Measurements from ENCODE around the gene SIDT1.

SIDT1 gene

GRCh38 chr3:113531826-113532697 lies at the start of gene SIDT1:
Gene SIDT1 (plus strand): TSS chr3:113532555. CDS start chr3:113533022, 467 bp downstream.
- Histone ChIP-seq H3K27me3 (ENCODE audit: insufficient read depth, low read depth) (no peaks in the 10 kb centered on the region; the same call in 1 of the 2 replicates), H3K9ac (peak within 1 kb of the TSS; percentile 43; the same call in 1 of the 2 replicates), H3K27ac (peak within 1 kb of the TSS; percentile 31), H2AFZ (ENCODE audit: low read depth) (peak within 1 kb of the TSS; percentile 96), H3K36me3 (ENCODE audit: insufficient read depth) (no peaks in the 10 kb centered on the region), H3K4me1 (ENCODE audit: low read depth, poor library complexity, severe bottlenecking) (peaks cover 11% of the 10 kb centered on the region), H3K4me2 (peak within 1 kb of the TSS; percentile 80), H3K4me3 (IDR thresholded peaks at IDR 0.05; ENCODE audit: insufficient read depth, low read depth, low read length) (peak within 1 kb of the TSS; percentile 89), H3K79me2 (ENCODE audit: insufficient read depth, low read depth) (no peaks in the 10 kb centered on the region), H4K20me1 (ENCODE audit: insufficient read depth) (no peaks in the 10 kb centered on the region)
- TF ChIP-seq, protein P1, sequence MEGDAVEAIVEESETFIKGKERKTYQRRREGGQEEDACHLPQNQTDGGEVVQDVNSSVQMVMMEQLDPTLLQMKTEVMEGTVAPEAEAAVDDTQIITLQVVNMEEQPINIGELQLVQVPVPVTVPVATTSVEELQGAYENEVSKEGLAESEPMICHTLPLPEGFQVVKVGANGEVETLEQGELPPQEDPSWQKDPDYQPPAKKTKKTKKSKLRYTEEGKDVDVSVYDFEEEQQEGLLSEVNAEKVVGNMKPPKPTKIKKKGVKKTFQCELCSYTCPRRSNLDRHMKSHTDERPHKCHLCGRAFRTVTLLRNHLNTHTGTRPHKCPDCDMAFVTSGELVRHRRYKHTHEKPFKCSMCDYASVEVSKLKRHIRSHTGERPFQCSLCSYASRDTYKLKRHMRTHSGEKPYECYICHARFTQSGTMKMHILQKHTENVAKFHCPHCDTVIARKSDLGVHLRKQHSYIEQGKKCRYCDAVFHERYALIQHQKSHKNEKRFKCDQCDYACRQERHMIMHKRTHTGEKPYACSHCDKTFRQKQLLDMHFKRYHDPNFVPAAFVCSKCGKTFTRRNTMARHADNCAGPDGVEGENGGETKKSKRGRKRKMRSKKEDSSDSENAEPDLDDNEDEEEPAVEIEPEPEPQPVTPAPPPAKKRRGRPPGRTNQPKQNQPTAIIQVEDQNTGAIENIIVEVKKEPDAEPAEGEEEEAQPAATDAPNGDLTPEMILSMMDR (conservative IDR thresholded peaks at IDR 0.05; ENCODE audit: low read depth, low read length): no peak

DNA sequence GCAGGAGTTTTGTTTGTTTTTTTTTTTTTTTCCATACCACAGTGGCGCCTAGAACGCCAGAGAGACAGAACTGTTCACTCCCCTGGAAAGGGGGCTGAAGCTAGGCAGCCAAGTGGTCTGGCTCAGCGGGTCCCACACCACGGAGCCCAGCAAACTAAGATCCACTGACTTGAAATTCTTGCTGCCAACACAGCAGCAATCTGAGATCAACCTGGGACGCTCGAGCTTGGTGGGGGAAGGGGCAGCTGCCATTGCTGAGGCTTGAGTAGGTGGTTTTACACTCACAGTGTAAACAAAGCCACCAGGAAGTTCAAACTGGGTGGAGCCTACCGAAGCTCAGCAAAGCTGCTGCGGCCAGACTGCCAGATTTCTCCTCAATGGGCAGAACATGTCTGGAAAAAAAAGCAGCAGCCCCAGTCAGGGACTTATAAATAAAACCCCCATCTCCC lies 47.2 kb upstream of the SIDT1 start:
- Histone ChIP-seq H2AFZ (ENCODE audit: low read depth) (no peak overlapping the region), H3K79me2 (ENCODE audit: insufficient read depth, low read depth) (no peaks in the 10 kb centered on the region), H3K4me2 (no peak overlapping the region), H3K27ac (no peak overlapping the region), H3K27me3 (ENCODE audit: insufficient read depth, low read depth) (no peaks in the 10 kb centered on the region), H3K9ac (no peak overlapping the region), H3K4me3 (IDR thresholded peaks at IDR 0.05; ENCODE audit: insufficient read depth, low read depth, low read length) (no peak overlapping the region), H3K36me3 (ENCODE audit: insufficient read depth) (no peaks in the 10 kb centered on the region), H3K4me1 (ENCODE audit: low read depth, poor library complexity, severe bottlenecking) (no peaks in the 10 kb centered on the region), H4K20me1 (ENCODE audit: insufficient read depth) (no peaks in the 10 kb centered on the region)
- TF ChIP-seq, protein P1 (conservative IDR thresholded peaks at IDR 0.05; ENCODE audit: low read depth, low read length): no peak

GRCh38 chr3:113495035-113495434 lies 37.3 kb upstream of the SIDT1 start:
- no peak overlapping the region; the same call in 1 of the 2 replicates for H3K27ac ChIP-seq
- TF ChIP-seq, protein P1 (conservative IDR thresholded peaks at IDR 0.05; ENCODE audit: low read depth, low read length): peak; percentile 68
- H3K4me1 ChIP-seq (ENCODE audit: low read depth, poor library complexity, severe bottlenecking): peaks cover 8% of the 10 kb centered on the region
- no peak overlapping the region for H3K4me2 ChIP-seq
- no peak overlapping the region for H3K9ac ChIP-seq
- H2AFZ ChIP-seq (ENCODE audit: low read depth): no peak overlapping the region
- no peaks in the 10 kb centered on the region for H3K27me3 ChIP-seq (ENCODE audit: insufficient read depth, low read depth)
- H3K79me2 ChIP-seq (ENCODE audit: insufficient read depth, low read depth): no peaks in the 10 kb centered on the region
- no peak overlapping the region for H3K4me3 ChIP-seq (IDR thresholded peaks at IDR 0.05; ENCODE audit: insufficient read depth, low read depth, low read length)
- H4K20me1 ChIP-seq (ENCODE audit: insufficient read depth): no peaks in the 10 kb centered on the region
- no peaks in the 10 kb centered on the region for H3K36me3 ChIP-seq (ENCODE audit: insufficient read depth)

GRCh38 chr3:113496924-113497323 lies 35.4 kb upstream of the SIDT1 start:
- H4K20me1 ChIP-seq (ENCODE audit: insufficient read depth): no peaks in the 10 kb centered on the region
- H3K79me2 ChIP-seq (ENCODE audit: insufficient read depth, low read depth): no peaks in the 10 kb centered on the region
- no peak overlapping the region for H2AFZ ChIP-seq (ENCODE audit: low read depth)
- peaks cover 16% of the 10 kb centered on the region for H3K4me1 ChIP-seq (ENCODE audit: low read depth, poor library complexity, severe bottlenecking)
- TF ChIP-seq, protein P1 (conservative IDR thresholded peaks at IDR 0.05; ENCODE audit: low read depth, low read length): no peak
- no peak overlapping the region for H3K4me3 ChIP-seq (IDR thresholded peaks at IDR 0.05; ENCODE audit: insufficient read depth, low read depth, low read length)
- no peaks in the 10 kb centered on the region for H3K27me3 ChIP-seq (ENCODE audit: insufficient read depth, low read depth)
- no peak overlapping the region for H3K4me2 ChIP-seq
- H3K36me3 ChIP-seq (ENCODE audit: insufficient read depth): no peaks in the 10 kb centered on the region
- no peak overlapping the region for H3K27ac ChIP-seq
- no peak overlapping the region for H3K9ac ChIP-seq
